Epithelial cell of prostate (primary cell): Measurements from ENCODE around the gene PNLIPRP2.

Experiments used
- DNase-seq: peaks from one replicate; pipeline ENCODE4 v3.0.0-alpha.2; 2011; ENCODE audit warnings: low read depth, low spot score
- H3K27ac ChIP-seq: fragments of 450-650 bp; 2 replicates; pipeline ENCODE4 v1.5.1; 2017; ENCODE audit warnings: mild to moderate bottlenecking

PNLIPRP2 gene

DNA sequence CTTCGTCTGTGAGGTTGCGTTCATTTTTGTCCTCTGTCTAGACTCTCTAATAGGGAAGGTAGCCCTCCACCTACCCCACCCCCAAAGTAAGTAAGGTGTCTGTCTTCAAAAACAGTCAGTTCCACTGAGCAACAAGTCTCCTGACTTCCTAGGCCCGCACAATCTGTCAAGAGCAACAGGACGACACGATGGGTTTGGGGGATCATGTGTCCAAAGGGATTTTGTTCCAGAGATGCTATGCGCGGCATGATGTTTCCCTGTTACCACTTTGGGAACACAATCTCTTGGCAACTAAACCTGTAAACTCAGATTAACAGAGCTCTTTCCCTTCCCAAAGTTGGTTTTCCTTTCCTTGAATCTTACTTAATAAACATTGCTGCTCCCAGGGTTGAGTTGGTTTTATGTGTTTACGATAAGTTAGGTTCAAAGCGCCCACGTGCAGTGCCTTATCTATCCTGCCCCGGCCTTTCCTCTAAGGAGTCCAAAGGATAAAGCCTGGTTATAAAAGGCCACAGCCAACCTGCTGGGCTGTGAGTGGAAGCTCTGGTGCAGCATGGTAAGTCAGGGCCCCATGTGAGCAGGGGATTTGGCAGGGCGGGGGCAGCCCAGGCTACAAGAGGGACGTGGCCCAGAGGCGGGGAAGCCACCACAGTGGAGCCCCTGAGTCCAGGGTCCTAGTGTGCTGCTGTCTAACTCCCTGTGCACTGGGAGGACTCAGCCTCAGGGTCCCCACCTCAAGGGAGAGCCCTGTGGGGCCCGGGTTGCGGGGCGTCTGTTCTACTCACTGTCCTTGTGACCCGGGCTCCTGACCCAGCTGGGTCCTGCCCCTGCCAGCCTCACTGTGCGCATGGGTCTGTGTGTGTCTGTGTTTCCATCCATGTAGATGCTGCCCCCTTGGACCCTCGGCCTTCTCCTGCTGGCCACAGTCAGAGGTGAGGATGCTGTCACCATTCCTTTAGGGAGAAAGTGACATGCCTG is at the start of gene PNLIPRP2:
TSS of gene PNLIPRP2 (plus strand) at position 531 of the 978 bp plus-strand sequence.
- no peak for DNase-seq
- H3K27ac ChIP-seq = no peak within 1 kb of the TSS

DNA sequence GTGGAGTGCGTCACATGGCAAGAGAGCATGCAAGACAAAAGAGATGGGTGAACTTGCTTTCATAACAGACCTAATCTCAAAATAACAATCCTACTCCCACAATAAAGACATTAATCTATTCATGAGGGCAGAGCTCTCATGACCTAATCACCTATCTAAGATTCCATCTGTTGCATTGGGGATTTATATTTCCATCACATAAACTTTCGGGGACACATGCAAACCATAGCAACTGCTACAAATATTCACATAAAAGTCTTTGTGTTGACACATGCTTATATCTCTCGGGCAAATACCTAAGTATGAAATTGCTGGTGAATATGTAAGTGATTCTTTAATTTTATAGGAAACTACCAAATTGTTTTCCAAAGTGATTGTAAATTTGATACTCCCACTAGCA is 46.0 kb upstream of the PNLIPRP2 start:
- no peak for DNase-seq
- no peak overlapping the region for H3K27ac ChIP-seq

DNA sequence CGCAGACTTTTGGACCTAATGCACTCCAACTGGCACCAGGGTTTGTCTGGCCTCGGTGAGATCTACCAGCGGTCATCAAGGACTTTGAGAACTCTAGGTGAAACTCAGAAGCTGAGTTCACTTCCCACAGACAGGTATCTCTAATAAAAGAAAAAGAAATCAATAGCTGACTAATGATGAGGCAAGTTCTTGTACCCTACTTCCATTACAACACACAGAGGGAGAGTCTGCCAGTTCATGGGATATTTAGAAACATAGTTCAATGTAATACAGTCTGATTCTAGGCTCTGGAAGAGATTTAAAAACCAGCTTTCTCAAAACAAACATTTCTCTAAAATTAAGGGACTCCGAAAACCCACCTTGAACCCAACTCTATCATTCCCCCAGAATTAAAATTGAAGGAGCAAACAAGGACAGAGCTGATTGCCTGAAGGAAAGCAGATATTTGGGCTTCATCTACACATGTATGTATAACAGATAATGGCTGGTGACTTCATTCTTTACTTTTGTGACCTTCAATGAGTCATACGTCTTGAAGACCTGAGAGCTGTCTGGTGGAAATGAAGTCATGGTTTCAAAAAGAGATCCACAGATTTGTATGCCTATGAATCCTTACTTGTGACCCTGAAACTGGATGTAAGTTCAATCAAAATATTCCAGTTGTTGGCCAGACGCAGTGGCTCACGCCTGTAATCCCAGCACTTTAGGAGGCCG is 32.7 kb upstream of the PNLIPRP2 start:
- H3K27ac ChIP-seq = no peak overlapping the region
- DNase-seq = no peak

GRCh38 chr10:116588995-116589394 is 31.8 kb upstream of the PNLIPRP2 start:
- no peak for DNase-seq
- H3K27ac ChIP-seq = no peak overlapping the region

GRCh38 chr10:116589926-116590325 is 30.8 kb upstream of the PNLIPRP2 start:
- DNase-seq = no peak
- no peak overlapping the region for H3K27ac ChIP-seq

- no peak for DNase-seq
- H3K27ac ChIP-seq = no peak within 1 kb of the TSS
These were observed 29.9 kb upstream of the PNLIPRP2 start, which contains the start of gene PNLIPRP1 for GRCh38 chr10:116590590-116591444. Gene PNLIPRP1, plus strand, starts transcription at chr10:116590959. Its CDS starts 171 bp downstream, at chr10:116591130.

- H3K27ac ChIP-seq = no peak overlapping the region
- no peak for DNase-seq
These were observed 27.5 kb upstream of the PNLIPRP2 start for GRCh38 chr10:116593139-116593740.

GRCh38 chr10:116594525-116595035 is 26.2 kb upstream of the PNLIPRP2 start:
- H3K27ac ChIP-seq = no peak overlapping the region
- DNase-seq = no peak

- H3K27ac ChIP-seq = no peak overlapping the region
- DNase-seq = no peak
These were observed 24.7 kb upstream of the PNLIPRP2 start for GRCh38 chr10:116596062-116596461.

DNA sequence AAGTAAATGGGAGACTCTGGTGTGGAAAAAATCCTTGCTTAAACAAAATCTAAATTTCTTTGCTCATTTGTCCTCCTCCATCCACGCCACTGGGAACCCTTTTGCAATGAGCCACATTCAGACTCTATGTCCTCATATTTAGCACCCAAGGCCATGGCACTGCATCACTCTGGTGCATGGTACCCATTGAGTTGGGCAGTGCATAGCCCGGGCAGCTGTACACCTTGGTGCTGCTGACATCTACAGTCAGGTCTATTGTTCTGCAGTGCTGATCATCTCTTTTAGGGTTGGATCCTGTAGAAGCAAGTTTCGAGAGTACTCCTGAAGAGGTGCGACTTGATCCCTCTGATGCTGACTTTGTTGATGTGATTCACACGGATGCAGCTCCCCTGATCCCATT is 23.2 kb upstream of the PNLIPRP2 start:
- no peak overlapping the region for H3K27ac ChIP-seq
- DNase-seq = no peak

GRCh38 chr10:116598329-116598728 is 22.4 kb upstream of the PNLIPRP2 start:
- H3K27ac ChIP-seq = no peak overlapping the region
- DNase-seq = no peak

- DNase-seq = no peak
These were observed 20.8 kb upstream of the PNLIPRP2 start for GRCh38 chr10:116599991-116600390.

DNA sequence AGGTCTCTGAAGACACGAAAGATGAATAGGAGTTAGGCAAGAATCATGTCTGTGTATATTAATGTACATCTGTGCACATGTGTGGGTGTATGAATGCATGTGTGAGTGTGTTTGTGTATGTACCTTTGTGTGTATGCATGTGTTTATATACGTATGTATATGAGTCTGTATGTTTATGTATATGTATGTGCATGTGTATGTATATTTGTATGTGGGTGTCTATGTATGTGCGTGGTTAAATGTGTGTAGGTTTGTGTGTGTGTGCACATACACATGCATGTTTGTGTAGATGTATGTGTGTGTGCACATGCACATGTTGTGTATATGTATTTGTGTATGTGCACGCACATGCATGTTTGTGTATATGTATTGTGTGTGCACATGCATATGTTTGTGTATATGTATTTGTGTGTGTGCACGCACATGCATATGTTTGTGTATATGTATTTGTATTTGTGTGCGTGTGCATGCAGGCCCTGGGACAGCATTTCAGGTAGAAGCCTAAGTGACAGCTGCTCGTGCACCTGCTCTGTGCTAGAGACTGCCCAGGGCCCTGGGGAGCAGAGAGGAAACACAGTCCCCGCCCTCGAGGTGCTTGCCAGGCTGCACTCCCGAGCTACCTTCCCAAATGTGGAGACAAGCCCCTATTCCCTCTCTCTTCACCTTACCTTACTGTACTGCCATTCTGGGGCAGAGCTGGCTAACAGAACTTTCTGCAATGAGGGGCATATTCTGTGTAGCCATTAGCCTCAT is 17.9 kb upstream of the PNLIPRP2 start:
- no peak overlapping the region for H3K27ac ChIP-seq
- DNase-seq = no peak

More at GRCh38 chr10:116599991-116600390, 20.8 kb upstream of the PNLIPRP2 start:
- H3K27ac ChIP-seq = no peak overlapping the region

DNA sequence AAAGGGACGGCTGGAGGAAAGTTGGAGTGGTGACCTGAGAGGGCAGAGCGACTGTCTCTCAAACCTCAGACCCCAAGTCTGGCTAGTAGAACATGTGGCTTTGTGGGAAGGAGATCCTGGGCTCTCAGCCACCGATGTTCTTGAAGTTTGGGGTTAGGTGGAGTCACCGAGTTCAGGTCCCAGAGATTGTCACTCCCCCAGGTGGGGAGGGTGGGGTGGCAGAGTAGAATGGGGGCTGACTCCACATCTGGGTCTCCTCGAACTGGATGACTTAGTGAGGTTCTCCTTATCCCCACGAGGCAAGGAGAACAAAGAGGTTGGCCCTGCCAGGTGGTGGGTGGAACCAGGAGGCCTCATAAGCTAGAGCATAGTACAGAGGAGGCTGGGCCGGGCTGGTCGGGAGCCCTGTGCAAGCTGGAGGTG is 14.7 kb upstream of the PNLIPRP2 start:
- no peak for DNase-seq

DNA sequence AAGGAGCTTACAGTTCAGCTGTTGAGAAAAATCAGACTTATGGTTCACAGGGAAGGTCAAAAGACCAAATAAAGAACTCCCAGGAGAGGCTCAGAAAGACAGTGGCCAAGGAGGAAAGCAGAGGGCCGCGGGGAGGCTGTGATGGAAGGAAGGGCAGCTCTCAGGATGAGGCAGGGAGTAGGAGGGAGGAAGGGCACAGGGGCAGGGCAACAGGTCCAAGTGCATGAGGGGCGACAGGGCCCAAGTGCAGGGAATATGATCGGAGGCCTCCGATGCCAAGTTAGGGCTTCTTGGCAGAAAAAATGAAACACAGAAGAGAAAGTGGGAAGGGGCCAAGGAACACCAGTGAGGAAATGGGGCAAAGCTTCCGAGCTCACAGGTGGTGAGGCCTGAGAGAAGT is 13.4 kb upstream of the PNLIPRP2 start:
- no peak overlapping the region for H3K27ac ChIP-seq
- DNase-seq = no peak

More for the DNA sequence above, 14.7 kb upstream of the PNLIPRP2 start:
- H3K27ac ChIP-seq = no peak overlapping the region

DNA sequence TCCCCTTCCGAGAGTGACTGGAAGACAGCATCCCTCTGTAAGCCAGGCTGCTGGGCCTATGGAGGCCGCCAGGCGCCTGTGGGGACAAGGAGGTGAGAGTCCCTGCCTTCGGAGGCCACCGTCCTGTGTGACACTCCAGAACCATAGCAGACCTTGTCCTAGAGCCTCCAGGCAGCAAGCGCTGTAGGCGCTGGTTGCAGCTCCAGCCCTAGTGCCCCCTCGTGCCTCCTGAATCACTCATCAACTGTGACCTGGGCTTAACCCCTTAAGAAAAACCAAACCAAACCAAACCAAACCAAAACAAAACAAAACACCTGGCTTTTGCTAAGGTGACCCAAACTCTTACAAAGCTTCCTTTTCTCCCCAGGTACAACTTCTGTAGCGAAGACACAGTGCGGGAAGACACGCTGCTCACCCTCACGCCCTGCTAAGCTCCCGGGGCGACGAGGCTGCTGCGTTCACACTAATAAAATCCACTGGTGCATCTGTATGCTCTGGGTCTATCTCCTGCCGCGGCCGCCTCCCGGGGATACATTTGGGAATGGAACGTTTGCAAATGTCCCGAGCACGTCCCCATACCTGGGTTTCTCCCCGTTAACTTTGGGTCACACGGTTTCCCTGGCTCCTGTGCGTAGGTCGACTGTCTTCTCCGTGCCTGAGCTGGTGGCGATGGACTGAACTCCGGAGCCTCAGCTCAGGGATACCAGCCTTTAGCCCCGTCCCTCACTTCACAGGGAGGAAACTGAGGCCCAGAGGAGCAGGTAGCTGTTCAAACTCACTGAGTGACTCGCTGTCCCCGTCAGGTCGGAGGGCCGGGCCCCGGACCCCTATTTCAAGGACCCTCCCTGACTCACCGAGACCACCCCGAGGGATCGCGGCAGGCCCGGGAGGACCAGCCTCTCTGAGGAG is 11.8 kb upstream of the PNLIPRP2 start:
- no peak overlapping the region for H3K27ac ChIP-seq

GRCh38 chr10:116610443-116611152 is 10.2 kb upstream of the PNLIPRP2 start:
- DNase-seq = no peak
- H3K27ac ChIP-seq = no peak overlapping the region

More for the DNA sequence above, 11.8 kb upstream of the PNLIPRP2 start:
- DNase-seq = no peak
